Stimulated activated CD8-positive, alpha-beta memory T cell treated with anti-CD3 and anti-CD28 coated beads, Interleukin-12 subunit alpha, Interleukin-12 subunit beta, amount 100 ng/mL, for 1 hour (primary cell): ENCODE measurements around the gene CD55.

ENCODE experiments used
- DNase-seq: peaks from one replicate; pipeline ENCODE4 v3.0.0-alpha.2; 2020; ENCODE audit warnings: low read depth

The CD55 gene

DNA sequence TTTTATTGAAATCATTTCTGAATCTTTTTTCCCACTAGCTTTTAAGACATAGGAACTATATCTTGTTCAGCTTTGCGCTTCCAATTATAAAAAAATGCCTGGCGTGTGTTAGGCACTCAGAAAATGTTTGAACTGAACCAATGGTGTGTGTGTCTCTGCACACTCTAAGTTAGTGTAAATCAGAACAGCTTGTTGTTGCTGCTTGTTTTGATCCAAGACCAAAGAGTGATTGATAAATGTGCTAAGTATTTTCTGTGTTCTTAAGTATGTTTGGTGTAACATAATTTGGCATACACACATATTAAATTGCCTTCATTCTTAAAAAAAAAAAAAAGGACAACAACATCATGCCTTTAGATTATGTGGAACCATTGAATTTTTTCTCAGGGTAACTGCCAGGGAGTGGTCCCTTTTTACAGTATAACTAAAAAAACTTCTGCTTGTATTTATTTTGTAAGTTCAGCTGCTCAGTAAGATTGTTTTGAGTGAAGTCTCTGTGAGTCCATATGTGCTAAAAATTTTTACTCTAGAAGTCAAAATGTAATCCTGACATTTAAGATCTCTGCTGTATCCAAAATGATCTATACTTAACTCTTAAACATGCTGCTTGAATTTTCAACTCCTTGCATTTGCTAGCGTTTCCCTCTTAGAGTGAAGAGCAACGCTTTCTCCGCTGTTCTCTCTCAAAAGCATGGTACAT, 8.7 kb downstream of the CD55 start:
- DNase-seq: no peak

- no peak for DNase-seq
Measured at GRCh38 chr1:207331354-207332313, 10.2 kb downstream of the CD55 start.

DNA sequence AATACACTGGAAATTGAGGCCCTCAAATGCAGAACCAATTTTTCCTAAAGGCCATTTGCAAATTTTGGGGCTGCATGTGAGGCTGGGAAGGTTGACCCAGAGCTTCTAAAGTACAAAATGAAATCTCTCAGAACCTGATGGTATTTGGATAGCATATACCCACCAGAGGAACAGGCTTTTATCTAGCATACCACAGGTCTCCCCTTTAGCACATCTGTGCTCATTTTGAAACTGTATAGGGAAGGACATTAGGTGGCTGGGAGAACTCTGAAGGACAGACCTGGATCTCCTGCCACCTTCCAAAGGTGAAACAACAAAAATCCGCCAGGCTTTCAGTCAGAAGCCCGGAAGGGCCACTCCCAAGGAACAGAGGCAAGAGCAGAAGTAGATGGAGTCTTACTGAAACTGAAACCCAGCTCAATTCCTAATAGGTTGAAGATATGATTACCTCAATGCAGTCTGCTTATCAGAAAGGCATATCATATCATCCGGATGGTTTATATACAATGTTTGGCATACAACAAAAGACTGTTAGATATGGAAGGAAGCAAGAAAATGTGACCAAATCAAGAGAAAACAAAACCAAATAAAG, 11.6 kb downstream of the CD55 start:
- DNase-seq: no peak

DNA sequence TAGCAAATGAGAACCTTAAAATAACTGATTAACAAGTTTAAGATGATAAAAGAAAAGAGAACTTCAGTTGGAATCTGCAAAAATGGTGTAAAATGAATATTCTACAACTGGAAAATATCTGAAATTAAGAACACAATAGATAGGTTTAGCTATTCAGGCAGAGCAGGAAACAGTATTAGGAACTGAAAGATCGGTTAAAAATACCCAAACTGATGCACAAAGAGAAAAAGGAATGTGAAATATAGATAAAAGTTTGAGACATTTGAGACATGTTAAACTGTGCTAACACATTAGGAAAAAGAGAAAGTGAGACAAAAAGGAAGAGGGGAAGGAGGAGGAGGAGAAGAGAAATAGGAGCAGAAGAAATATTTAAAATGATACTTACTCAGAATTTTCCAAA, 12.1 kb downstream of the CD55 start:
- DNase-seq: no peak

DNA sequence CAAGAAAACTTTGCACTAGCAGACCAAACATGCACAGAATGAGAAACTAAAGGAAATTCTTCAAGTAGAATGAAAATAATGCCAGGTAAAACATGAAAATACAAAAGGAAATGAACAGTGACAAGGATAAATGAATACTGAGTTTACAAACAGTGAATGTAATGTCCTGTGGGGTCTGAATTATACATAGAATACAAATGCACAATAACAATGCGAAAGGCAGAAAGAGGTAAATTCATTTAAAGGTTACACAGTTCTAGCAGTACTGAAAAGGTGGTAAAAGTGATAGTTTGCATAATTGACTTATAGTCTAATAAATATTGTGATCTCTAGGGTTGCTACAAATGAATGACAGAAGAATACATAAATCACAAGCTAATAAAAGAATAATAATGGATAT, 12.9 kb downstream of the CD55 start:
- no peak for DNase-seq

DNA sequence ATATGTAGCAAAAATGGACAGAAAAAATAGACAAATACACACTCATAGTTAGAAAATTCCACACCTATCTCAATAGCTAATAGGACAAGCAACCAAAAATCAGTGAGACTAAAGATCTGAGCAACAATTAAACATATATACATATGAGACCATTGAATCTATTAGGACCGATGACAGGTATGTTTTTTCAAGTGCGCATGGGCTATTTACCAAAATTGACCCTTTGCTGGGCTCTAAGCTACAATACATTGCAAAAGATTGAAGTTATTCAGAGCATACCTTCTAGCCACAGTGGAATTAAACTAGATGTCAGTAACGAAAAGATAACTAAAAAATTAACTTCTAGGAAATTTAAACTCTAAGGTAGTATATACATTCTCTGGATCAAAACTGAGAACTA, 13.7 kb downstream of the CD55 start:
- no peak for DNase-seq

GRCh38 chr1:207335695-207336363, 14.4 kb downstream of the CD55 start:
- no peak for DNase-seq

- no peak for DNase-seq
Measured at GRCh38 chr1:207336559-207337467, 15.3 kb downstream of the CD55 start.

DNA sequence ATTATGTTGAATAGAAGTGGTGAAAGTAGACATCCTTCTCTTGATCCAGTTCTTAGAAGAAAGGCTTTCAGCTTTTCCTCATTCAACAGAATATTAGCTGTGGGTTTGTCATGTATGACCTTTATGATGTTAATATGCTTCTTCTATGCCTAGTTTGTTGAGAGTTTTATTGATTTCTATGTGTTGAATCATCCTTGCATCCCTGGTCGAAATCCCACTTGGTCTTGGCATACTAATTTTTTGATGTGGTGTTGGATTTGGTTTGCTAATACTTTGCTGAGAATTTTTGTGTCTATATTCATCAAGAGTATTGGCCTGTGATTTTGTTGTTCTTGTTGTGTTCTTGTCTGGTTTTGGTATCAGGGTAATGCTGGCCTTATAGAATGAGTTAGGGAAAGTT, 20.9 kb downstream of the CD55 start:
- no peak for DNase-seq

GRCh38 chr1:207343675-207344074, 22.2 kb downstream of the CD55 start:
- DNase-seq: no peak

DNA sequence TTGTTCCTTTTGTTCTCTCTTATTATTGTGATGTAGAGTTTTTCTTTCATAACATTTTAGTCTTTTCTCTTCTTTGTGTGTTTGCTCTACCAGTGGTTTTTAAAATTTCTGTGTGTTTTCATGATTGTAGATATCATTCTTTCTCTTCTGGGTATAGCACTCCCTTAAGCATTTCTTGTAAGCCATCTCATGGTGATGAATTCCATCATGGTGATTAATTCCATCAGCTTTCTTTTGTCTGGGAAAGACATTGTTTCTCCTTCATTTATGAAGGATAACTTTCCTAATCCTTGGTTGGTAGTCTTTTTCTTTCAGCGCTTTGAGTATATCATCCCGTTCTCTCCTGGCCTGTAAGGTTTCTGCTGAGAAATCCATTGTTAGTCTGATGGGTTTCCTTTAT, 22.7 kb downstream of the CD55 start:
- DNase-seq: no peak

DNA sequence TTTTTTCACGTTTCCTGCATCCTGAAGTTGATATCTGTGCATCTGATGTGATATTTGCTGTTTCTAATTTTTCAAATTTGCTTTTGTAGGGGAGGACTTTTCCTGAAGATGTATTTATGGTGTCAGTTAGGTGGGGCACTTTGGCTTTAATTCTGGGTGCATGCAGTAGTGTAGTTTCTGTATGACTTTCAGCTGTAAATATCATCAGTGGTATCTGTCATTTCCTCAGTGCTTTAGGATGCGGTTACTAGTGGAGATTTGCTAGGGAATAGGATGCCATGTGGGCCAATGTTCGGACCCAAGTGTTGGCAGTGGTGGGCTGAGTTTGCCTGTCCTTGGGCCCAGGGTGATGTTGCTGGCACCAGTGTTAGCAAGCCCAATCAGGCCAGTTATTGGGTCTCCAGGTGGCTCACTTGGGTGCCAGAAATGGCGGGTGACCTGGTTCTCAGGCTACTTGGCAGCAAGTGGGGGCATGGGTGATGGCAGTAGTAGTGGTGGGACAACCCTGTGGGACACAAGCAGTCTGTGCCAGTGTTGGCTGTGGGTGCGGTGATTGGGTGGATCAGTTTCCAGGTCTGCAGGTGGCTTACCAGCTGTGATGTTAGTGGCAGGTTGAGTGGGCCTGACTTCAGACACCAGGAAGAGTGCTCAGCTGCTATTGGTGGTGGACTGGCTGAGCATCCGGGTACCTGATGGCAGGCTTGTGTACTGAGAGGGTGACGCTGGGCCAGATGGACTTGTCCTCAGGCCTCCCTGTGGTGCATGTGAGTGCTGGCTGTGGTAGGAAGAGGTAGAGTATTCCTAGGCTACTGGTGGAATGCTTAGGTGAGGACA, 24.4 kb downstream of the CD55 start:
- DNase-seq: no peak

DNA sequence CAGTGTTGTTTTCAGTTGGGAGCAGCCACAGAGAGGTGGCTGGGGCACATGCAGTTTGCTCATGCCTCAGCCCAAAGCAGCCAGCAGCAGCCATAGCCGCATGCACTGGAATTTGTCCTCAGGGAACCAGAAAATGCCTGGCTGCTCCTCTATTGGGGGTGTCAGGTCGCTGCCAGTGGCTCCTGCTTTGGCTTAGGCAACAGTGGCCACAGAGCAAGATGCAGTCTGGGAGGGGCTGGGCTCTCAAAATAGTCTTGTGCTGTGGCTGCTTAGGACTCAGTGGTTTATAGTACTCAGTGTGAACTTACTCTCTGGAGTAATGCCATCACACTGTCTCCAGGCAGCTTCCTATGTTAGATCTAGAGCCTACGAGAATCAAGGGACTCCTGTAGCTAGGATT, 25.0 kb downstream of the CD55 start:
- DNase-seq: no peak

DNA sequence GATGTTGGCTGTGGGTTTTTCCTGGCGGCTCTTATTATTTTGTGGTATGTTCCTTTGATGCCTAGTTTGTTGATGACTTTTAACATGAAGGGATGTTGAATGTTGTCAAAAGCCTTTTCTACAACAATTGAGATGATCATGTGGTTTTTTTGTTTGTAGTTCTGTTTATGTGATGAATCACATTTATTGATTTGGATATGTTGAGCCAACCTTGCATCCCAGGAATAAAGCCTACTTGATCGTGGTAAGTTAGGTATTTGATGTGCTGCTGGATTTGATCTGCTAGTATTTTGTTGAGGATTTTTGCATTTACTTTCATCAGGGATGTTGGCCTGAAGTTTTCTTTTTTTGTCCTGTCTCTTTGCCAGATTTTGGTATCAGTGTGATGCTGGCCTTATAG, 28.5 kb downstream of the CD55 start:
- DNase-seq: no peak

DNA sequence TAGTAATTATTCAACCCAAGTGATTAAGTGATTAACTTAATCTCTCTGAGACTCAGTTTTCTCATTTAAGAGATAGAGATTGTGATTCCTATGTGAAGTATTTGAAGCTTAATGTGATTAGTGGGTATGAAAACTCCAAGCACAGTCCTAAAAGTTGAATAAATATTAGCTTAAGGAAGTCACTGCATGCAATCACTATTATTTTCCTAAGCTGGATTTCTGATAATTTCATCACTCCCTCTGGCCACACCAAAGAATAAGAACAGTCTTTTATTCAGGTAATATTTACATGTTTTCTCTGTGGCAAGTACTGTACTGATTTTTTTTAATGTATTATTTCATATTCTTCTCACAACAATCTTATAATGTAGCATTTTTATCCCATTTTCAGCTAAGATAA, 31.1 kb downstream of the CD55 start:
- DNase-seq: no peak

DNA sequence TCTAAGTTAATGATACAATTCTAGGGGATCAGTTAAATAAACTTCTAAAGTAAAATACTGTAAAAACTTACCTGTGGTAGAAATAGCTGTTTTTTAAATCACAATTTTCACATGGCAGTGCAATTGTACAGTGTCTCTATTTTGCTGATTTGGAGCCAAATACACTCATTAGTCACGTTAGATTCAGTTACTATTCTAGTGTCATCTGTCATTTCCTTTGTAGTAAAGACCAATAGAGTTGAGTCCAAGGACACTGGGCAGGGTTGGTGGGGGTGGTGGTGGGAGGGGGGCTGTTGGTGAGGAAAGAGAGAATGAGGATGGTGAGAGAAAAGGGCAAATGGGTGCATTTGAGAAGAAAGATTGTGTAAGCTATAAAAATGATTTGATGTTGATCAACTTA, 33.6 kb downstream of the CD55 start:
- DNase-seq: no peak

- no peak for DNase-seq
Measured at GRCh38 chr1:207355513-207356295, 34.2 kb downstream of the CD55 start.

DNA sequence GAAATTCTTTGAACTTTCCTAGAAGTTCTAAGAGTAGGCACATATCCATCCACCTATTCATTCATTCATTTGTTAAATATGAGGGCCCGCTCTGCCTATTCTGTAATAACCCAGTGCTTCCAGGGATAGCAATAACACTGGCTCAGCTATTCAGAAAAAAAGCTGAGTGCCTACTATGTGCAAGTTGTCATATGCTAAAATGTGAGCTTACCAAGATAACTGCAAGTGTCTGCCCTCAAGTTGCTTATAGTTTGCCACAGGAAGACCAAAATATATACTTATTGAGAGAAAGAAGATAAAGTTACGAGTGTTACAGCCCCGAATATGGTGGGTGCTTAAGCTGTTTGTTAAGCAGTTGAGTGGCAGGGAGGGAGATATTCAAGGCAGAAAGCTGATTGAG, 39.6 kb downstream of the CD55 start:
- DNase-seq: no peak

DNA sequence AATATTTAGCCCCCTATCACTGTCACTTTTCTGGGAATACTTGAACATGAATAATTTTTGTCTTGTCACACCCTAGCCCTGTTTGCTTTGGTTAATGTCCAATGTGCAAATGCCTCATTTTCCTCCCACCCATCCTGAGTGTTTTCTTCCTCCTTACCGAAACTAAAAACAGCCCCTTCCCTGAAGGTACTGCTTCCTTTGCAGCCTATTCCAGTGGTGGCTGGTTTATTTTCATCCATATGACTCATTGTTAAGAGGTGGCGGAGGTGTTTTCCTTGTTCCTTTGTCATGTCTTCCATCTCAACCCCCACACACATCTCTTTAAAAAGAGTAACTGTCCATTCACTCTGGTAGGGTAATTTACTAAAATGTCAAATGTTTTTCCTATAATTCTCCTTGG, 40.4 kb downstream of the CD55 start:
- DNase-seq: no peak
